Stimulated activated naive CD4-positive, alpha-beta T cell treated with Interleukin-2 at 50 U/mL for 16 hours (primary cell): ENCODE results near the gene AFG1L.
"Not testable (repeated sequence)": the region's sequence is repeated elsewhere in the genome, so short reads cannot be mapped to it uniquely, and the experiment has no call there.

Experiments used
- DNase-seq: peaks from one replicate; lab custom pipeline; 2025; lab: John Stamatoyannopoulos, UW

AFG1L gene

DNA sequence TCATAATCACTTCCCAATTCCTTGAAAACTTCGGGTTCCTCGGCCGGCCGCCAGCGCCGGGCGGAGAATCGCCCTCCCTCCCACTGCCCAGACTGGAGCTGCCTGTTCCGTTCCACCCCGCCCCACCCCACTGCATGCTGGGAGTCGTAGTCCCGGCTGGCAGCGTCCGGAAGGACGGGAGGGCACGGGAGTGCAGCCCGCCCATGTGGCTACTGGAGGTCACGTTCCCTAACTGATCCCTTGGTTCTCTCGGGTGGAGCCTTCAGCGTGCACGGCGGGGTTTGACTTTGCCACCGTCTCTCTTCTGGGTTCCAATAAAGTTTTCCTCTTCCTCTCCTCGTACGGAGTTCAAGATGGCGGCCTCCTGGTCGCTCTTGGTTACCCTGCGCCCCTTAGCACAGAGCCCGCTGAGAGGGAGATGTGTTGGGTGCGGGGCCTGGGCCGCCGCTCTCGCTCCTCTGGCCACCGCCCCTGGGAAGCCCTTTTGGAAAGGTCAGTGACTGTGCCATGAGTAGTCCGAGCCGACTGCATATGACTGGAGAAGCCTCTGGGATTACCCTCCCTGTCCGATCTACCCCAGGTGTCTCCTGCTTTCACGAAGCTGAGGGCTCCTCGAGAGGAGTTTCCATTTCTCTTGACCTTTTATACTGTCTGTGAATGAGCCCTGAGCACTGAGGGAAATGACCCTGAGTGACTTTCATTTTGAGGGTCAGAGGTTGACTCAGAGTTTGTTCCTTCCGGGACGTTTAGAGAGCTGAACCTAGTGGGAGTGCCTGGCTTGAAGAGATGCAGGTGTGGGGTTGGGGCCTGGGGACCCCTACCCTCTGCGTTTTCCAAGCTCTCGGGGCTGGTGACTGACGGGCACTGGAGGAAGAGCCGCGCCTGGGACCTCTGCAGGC is at the start of gene AFG1L:
AFG1L (plus strand) TSS at position 328 of the 899 bp plus-strand sequence; CDS start at position 354, 26 bp downstream.
- DNase-seq = peak; percentile 87

DNA sequence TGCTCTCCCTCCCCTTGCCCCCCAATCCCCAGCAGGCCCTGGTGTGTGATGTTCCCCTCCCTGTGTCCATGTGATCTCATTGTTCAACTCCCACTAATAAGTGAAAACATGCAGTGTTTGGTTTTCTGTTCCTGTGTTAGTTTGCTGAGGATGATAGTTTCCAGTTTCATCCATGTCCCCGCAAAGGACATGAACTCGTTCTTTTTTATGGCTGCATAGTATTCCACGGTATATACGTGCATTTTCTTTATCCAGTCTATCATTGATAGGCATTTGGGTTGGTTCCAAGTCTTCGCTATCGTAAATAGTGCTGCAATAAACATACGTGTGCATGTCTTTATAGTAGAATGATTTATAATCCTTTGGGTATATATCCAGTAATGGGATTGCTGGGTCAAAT is 49.8 kb upstream of the AFG1L start:
- DNase-seq = not testable (repeated sequence)

DNA sequence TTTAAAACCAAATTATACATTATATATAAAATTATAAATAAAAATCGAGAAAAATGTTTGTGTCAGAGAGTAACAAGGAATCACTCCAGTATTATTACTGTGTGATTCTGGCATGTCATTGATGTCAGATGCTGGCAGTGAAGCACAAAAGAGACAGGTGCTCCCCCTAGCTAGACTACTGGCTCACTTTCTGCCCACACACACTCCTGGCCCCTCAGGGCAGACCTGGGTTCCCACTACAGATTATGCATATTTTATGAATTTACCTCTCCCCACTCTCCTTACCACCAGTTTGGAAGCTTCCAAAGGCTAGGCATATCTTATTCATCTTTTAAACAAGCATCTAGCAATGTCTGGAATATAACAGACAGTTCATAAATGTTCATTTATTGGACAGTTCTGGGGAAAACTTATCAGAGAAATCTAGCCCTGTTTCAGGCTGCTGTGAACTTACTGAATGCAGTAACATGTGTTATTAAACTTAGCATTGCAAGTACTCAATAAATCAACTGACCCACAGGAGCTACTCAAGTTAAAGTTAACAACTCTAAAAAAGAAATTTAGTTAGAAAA is 46.8 kb upstream of the AFG1L start:
- no peak for DNase-seq

DNA sequence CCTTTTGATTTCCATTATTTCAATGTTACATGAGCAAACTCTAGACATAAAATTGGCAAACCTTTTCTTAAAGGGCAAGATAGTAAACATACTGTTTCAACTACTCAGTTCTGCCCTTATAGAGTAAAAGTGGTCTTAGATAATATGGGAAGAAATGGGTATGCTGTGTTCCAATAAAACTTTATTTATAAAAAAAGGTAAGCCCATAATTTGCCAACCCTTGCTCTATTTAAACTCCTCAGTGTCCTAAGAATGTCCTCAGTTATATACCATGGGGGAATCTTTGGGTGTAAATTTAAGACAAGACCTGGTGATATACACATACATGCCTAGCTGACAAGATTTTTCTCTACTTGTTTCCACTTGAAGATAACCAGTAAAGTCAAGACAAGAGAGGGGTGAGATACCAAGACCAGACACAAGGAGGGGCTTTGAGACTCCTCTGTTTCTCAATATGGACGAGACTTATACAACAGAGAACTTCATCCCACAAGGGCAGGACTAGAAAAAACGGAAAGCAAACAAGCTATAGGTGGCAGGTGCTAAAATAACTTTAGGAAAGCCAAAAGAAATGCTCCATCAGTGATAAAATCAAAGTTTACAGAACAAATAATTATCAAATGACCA is 44.5 kb upstream of the AFG1L start:
- no peak for DNase-seq

DNA sequence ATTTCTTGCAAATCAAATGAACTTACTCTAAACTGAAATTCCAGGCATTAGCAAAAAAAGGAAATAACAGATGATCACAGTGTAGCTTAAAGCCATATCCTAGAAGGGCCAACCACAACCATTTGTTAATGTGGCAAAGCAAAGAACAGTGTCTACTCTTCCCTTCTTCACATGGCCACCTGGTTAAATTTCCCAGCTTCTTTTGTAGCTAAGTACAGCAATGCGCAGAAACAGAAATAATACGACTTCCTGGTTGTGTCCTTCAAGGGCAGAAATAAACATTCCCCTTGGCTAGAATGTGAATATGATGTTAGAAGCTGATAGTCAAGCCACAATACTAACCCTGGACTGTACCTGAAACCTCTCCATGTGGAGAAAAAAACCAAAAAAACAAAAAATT is 43.6 kb upstream of the AFG1L start:
- no peak for DNase-seq

DNA sequence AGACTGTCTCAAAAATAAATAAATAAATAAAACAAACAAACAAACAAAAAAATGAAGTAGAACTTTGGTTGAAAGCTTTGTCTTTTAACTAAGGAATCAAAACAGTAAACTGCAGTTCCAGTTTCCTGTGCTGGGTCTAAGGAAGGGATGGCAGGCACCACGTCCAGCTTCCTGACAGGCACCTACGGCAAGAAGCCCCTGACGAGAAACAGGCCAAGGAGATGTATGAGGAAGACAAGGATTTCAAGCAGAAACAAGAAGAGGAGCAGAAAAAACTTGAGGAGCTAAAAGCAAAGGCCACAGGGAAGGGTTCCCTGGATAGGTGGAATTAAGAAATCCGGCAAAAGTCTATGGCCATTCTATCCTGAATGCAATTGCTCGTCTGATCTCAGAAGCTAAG is 42.8 kb upstream of the AFG1L start:
- DNase-seq = no peak

DNA sequence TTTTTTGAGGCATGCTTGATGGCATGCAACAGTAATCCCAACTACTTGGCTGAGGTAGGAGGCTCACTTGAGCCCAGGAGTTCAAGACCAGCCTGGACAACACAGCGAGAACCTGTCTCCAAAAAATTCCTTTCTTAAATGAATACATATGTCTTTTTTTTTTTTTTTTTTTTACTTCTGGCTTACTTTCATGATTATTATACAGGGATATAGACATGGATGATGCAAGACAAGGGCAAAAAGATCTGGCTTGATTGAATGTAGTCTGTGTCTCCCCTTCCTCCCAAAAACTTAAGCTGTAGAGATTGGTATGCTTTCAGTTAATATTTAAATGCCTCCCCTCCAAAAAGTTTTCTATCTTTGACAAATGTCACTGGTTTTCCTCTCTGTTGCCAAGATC is 41.6 kb upstream of the AFG1L start:
- no peak for DNase-seq

DNA sequence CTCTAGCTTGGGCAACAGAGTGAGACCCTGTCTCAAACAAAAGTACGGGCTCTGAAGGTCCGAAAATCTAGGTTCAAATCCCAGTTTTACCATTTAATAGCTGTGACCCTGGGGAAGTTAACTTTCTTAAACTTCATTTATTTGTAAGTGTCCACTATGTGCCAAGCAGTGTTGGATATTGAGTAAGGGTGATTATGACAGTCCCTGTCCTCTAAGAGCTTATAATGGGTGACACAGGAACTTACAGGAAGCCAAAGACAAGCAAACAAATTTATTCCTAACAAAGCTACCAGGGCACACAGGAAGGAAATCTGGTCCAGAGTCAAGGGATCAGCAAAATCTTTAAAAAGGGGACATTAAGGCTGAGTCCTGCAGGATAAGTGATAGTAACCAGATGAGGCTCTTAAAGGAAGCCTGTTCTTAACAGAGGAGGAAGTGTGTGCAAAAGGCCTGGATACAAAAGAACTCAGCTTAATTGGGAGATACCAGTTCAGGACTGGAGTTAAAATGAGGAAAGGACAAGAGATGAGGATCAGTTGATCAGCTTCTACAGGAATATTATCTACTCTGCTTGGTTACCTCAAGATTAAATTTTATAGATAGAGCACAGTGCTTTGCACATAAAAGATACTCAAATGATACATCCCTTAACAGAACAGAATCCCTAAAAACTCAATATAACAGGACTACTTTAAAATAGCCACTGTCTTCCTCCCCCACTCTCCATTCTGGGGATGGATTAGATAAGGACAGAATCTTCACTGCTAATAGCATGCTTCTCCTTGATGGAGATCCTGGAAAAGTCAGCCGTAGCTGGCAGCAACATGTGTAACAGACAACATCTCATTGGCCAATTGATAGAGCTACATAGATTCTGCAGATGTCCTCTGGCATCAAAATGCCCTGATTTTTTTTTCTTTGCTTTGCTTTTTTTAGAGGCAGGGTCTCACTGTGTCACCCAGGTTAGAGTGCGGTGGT is 40.1 kb upstream of the AFG1L start:
- no peak for DNase-seq

DNA sequence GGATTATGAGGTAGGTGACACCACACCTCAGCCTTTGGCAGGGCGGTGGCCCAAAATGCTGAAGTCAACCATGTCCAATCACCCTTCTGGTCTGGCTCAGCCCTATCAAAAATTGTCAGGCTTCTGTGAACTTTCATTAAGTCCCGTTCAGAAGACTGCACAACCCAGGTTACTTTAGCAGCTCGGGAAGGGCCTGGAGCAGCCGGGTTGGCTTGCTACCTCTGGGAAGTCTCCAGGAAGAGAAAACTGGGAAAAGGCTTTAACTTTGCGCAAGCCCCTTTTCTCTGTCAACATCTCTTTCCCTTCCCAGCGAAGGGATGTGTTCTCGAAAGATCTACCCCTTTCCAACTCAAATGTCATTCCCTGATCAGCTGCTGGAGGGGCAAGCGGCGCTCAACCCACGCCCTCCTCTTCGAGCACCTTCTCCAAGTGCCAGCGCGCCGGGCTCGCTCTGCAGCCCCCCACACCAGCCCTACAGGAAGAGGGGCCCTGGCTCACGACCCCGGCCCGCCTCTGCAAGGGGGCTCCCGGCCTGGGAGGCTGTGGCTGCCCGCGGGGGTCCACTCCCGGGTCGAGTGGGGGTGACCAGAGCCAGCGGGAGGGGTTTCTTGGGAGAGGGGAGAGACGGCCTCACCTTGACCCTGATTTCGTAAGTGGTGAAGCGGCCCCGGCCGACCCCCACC is 34.6 kb upstream of the AFG1L start:
- DNase-seq = no peak

DNA sequence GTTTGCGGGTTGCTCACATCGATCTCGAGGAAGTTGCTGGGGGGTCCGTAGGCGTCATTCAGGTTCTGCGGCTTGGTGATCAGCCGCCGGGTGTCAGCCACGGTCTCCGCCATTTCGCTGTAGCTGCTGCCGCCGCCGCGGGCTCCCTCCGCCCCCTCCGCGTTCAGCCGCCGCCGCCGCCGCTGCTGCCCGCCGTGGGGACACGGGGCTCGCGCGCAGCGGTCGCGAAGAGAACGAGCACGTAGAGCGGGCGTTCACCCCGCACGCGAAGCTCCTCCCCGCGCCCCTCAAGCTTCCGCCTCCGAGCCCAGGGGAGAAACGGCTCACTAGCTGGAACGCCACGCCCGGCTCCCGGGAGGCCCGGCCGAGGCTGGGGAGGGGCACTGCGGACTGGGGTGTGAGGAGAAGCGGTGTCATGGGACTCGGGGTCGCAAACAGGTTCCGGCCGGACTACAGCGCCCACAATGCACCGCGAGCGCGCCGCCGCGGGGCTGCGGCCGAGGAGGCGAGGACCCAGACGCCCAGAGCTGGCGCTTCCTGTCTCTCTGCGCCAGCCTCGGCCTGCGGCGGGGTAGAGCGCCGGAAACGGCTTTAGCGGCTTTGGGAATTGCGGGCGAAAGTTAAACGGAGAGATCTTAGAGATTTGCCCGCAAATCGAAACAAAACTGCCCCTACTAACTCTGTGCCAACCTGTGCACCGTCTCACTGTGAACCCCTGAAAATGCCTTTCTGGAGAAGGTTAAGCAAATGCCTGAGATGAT is 33.9 kb upstream of the AFG1L start, which contains the start of gene SNX3:
SNX3 (minus strand) TSS at position 232 of the 761 bp plus-strand sequence; CDS start at position 113, 119 bp downstream.
- DNase-seq = peak; percentile 88

DNA sequence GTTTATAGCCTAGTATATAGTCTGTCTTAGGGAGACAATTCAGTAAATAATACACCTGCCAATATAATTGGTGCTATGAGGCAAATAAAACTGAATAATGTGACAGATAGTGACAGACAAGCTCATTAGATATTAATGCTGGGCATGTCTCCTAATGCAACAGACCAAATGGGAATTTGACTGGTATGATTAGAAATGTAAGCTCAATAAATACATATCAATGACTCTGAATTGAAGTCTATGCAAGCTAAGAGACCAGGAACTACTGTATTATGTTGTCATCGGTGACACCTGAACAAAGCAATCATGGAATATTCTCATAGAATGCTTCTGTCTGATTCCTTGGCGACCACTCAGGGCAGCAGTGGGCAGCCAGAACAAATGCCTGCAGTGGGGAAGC is 31.5 kb upstream of the AFG1L start:
- DNase-seq = no peak

DNA sequence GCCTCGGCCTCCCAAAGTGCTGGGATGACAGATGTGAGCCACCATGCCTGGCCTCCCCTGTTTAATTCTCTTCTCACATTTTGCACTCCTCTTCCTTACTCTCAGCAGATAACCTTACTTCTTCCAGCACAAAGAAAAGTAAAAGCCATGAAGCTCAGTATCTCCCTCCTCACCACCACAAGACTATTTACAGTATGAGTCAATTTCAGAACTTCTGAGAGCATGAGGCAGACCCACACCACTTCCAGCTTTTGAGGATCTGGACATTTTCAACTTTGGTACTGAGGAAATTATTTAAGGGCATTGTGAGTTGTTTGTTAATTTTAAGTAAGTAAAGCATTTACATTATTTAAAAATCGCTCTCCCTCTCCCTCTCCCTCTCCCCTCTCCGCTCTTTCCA is 26.0 kb upstream of the AFG1L start:
- DNase-seq = no peak

DNA sequence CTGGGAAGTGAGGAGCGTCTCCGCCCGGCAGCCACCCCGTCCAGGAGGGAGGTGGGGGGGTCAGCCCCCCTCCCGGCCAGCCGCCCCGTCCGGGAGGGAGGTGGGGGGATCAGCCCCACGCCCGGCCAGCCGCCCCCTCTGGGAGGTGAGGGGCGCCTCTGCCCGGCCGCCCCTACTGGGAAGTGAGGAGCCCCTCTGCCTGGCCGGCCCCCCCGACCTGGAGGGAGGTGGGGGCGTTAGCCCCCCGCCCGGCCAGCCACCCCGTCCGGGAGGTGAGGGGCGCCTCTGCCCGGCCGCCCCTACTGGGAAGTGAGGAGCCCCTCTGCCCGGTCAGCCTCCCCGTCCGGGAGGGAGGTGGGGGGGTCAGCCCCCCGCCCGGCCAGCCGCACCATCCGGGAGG is 24.9 kb upstream of the AFG1L start:
- DNase-seq = not testable (repeated sequence)

DNA sequence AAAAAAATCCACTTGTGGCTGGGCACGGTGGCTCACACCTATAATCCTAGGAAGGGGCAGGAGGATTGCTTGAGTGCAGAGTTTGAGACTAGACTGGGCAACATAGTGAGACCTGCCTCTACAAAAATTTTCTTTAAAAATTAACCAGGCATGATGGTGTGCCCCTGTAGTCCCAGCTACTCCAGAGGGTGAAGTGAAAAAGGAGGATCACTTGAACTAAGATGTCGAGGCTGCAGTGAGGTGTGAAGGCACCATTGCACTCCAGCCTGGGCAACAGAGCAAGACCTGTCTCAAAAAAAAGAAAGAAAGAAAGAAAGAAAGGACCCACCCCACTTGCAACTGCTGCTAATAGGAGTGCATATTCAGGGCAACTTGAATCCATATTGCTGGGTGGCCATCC is 20.3 kb upstream of the AFG1L start:
- DNase-seq = no peak

DNA sequence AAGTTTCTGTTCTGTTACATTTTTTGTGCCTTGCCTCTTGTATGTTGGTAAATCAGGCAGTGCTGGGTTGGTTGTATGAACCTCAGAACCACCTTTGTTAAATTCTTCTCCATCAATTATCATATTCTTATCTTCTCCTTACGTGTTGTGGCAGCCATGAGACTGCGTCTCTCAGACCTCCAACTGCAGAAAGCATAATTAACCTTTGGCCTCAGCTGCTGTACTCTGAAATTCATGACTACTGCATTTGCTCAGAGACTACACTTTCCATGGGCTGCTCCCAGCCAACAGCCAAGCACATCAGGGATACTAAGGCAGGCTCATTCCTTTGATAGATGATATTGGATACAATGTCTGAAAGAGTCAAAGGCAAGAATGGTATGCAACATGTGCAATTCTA is 18.9 kb upstream of the AFG1L start:
- DNase-seq = no peak

DNA sequence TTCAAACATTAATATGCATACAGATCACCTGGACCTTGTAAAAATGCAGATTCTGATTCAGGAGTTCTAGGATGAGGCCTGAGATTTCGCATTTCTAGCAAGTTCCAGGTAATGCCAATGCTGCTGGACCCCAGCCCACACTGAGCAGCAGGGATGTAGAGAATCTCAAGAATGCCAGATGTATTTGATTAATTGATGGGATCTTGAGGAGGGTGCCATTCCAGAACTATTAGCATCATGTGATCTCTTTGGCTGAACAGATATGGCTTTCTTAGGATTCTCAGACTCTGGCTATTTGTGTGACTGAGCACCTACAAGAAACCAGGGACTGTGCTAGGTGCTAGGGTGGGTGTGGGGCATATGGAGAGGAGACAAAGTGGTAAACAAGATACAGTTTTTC is 17.6 kb upstream of the AFG1L start:
- no peak for DNase-seq

DNA sequence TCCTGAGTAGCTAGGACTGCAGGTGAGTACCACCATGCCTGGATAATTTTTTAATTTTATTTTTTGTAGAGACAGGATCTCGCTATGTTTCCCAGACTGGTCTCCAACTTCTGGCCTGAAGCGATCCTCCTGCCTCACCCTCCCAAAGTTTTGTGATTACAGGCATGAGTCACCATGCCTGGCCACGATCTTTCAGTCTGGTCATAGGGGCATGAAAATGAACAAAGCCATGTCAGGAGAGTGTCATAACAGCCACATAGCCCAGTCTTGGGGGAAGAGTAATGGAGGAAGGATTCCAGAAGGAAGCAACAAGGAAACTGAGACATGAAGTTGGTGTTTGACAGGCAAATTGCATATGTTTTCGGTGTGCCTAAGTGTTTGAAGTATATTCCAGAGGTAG is 17.0 kb upstream of the AFG1L start:
- DNase-seq = no peak

DNA sequence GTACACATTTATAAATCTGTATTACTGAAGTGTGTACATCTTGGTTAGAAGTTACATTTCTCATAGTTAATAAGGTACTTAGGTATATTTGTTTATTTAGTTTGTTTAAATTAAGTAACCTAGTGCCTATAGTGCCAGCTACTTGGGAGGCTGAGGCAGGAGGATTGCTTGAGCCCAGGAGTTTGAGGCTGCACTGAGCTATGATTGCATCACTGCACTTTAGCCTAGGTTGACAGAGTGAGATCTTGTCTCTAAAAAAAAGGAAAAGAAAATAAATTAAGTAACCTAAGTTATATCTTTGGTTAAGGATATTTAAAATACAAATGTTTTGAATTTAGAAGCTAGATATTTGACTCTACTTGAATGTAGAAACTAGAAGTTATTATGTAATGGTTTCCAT is 9.5 kb upstream of the AFG1L start:
- DNase-seq = no peak

DNA sequence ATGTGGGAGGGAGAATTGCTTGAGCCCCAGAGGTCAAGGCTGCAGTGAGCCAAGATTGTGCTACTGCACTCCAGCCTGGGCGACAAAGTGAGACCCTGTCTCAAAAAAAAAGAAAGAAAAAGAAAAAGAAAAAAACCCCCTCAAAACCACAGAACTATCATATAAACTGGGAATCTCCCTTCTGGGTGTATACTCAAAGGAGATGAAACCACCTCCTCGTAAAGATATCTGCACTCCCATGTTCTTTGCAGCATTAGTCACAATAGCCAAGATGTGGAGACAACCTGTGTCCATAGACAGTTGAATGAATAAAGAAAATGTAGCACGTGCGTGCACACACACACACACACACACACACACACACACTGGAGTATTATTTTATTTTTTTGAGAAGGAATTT is 8.5 kb upstream of the AFG1L start:
- no peak for DNase-seq

DNA sequence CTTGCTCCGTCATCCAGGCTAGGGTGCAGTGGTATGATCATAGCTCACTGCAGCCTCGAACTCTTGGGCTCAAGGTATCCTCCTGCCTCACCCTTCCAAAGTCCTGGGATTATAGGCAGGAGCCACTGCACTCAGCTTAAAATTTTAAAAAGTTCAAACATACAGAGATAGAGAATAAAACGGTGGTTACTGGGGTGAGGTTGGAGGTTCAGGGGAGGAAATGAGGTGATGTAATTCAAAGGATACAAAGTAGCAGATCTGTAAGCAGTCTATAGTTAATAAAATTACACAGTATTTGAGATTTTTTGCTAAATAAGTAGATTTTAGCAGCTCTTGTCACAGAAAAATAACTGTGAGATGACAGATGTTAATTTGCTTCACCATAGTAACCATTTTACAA is 7.5 kb upstream of the AFG1L start:
- no peak for DNase-seq

DNA sequence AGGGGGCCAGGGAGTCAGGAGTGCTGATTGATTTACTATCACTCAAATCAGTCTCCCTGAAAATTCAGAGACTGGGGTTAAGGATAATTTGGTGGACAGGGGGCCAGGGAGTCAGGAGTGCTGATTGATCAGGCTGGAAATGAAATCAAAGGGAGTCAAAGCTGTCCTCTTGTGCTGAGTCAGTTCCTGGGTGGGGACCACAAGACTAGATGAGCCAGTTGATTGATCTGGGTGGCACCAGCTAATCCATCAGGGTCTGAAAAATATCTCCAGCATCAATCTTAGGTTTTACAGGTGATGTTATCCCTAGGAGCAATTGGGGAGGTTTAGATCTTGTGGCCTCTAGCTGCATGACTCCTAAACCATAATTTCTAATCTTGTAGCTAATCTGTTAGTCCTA is 6.1 kb upstream of the AFG1L start:
- no peak for DNase-seq
